OCI-LY7 (cell line): ENCODE data around the gene ADAMTSL3.

Experiments used
- CTCF ChIP-seq: fragments of 200-600 bp; sonication (generic); conservative IDR thresholded peaks from 2 replicates; pipeline ENCODE4 v1.5.1; 2014; ENCODE audit warnings: mild to moderate bottlenecking, antibody characterized with exemption, low read length, moderate library complexity, mixed read lengths
- EZH2phosphoT487 ChIP-seq: fragments of 200-600 bp; sonication (generic); IDR thresholded peaks from 2 replicates; pipeline ENCODE4 v1.6.1; 2018; ENCODE audit warnings: low read depth, borderline replicate concordance, mild to moderate bottlenecking, mixed run types, antibody characterized with exemption, low read length, moderate library complexity, mixed read lengths

- TF ChIP-seq CTCF: no peak
- TF ChIP-seq EZH2phosphoT487: no peak
Measured at GRCh38 chr15:83694536-83694935, 40.6 kb downstream of the ADAMTSL3 start.
